GM19351 (cell line): Measurements from ENCODE around the gene SOWAHB.
"Not testable (repeated sequence)": the region's sequence is repeated elsewhere in the genome, so short reads cannot be mapped to it uniquely, and the experiment has no call there.

Source experiments
- ATAC-seq: cut with Tn5 transposase; IDR thresholded peaks from one replicate; pipeline ENCODE4 v1.9.1; 2021; ENCODE audit warnings: mild to moderate bottlenecking, moderate library complexity; ENCODE audit not compliant: unreplicated experiment

The SOWAHB gene

GRCh38 chr4:76895619-76896018 lies 2.3 kb downstream of the SOWAHB start:
- ATAC-seq = no peak

- no peak for ATAC-seq
These were observed 3.2 kb downstream of the SOWAHB start for GRCh38 chr4:76894537-76895255.

- ATAC-seq = no peak
These were observed 5.3 kb downstream of the SOWAHB start for GRCh38 chr4:76892601-76893000.

- ATAC-seq = no peak
These were observed 5.9 kb downstream of the SOWAHB start for GRCh38 chr4:76892001-76892400.

GRCh38 chr4:76886848-76887441 lies 11.0 kb downstream of the SOWAHB start:
- ATAC-seq = no peak

GRCh38 chr4:76886214-76886613 lies 11.7 kb downstream of the SOWAHB start:
- no peak for ATAC-seq

- ATAC-seq = no peak
These were observed 14.8 kb downstream of the SOWAHB start for GRCh38 chr4:76883147-76883546.

DNA sequence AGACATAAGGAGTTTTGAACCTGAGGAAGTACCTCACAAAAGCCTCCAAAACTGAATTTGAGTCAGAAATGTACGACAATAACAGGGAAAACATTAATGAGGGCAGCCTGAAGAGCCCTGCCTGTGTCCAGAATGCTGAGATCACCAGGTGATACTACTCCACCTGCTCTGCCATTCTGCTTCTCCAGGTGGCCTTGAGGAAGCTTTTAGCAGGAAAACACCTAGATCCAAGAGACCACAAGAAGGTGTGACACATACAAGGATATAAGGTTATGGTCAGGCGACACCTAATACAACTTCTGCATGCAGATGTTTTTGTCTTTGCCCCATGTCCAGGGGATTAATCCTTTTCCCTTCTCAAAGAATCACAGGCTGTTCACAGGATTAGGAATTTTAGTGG lies 15.3 kb downstream of the SOWAHB start:
- no peak for ATAC-seq

- no peak for ATAC-seq
These were observed 16.6 kb downstream of the SOWAHB start for GRCh38 chr4:76881375-76881774.

DNA sequence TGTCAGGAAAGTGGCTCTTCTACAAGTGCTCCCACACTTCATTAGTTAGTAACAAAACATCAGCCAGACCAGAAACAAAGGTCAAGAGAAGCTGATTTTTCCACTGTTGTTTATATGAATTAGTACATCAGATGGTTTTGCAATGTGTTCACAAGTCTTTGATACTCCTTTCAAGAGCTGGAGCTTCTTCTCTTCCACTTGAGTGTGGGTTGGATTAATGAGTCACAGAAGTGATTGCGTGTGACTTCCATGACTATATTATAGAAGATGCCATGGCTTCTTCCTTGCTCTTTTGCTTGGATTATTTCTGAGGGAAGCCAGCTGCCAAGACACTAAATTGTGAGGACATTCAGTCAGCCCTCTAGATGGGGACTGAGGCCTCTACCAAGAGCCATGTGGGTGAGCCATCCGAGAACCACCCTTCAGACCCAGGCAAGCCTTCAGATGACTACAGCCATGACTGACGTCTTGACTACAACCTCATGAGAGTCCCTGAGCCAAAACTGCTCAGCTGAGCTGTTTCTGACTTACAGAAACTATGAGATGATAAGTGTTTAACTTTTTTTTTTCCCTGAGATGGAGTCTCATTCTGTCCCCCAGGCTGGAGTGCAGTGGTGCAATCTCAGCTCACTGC lies 18.1 kb downstream of the SOWAHB start:
- no peak for ATAC-seq

GRCh38 chr4:76878641-76879165 lies 19.2 kb downstream of the SOWAHB start:
- ATAC-seq = not testable (repeated sequence)

GRCh38 chr4:76874176-76874575 lies 23.8 kb downstream of the SOWAHB start:
- no peak for ATAC-seq

GRCh38 chr4:76873495-76873894 lies 24.4 kb downstream of the SOWAHB start:
- no peak for ATAC-seq

GRCh38 chr4:76872556-76872955 lies 25.4 kb downstream of the SOWAHB start:
- no peak for ATAC-seq

DNA sequence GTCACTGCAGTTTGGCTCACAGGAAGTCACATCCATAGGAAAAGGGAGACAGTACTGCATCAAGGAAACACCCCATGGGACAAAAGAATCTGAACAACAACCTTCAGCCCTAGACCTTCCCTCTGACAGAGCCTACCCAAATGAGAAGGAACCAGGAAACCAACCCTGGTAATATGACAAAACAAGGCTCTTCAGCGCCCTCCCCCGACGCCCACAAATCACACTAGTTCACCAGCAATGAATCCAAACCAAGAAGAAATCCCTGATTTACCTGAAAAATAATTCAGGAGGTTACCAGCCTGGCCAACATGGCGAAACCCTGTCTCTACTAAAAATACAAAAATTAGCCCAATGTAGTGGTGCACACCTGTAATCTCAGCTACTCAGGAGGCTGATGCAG lies 29.2 kb downstream of the SOWAHB start:
- not testable (repeated sequence) for ATAC-seq

- no peak for ATAC-seq
These were observed 29.9 kb downstream of the SOWAHB start for GRCh38 chr4:76867880-76868655.

- ATAC-seq = no peak
These were observed 30.6 kb downstream of the SOWAHB start for GRCh38 chr4:76867377-76867776.

DNA sequence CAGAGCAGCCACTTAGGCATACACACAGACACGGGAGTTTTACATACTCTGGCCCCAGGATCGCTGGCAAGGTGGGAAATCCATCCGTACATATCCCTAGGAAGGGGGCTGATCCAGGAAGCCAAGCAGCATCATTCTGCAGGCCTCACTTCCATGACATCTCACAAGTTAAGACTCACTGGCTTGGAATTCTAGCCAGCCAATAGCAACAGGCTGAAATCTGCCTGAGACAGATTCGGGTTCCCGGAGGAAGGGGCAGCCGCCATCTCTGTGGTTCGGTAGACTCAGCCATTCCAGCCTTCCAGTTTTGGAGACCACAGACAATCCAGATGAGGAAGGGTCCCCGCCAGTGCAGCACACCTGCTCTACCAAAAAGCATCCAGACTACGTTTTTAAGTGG lies 31.3 kb downstream of the SOWAHB start:
- no peak for ATAC-seq

GRCh38 chr4:76858319-76858718 lies 39.6 kb downstream of the SOWAHB start:
- ATAC-seq = no peak

DNA sequence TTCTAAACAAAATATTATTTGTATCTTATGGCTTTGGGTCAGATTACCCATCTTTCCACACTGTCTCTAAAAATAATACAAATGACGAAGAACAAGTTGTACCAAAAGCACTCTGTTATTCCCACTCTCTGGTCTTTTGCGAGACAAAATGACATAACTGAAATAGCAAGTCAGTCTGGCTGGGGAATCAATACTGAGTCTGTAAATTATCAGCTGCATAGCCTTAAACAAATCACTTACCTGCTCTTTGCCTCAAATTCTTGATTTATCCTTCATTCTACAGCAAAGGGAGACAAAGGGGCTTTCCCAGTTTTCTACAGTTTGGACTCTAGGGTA lies 40.9 kb downstream of the SOWAHB start:
- no peak for ATAC-seq
